Measurements from ENCODE around the gene ATG10. TPM values are rescaled to one million over a fixed set of nuclear protein-coding genes. Genes with fewer than 3 reads are reported as not detected.

The ATG10 gene
- polyA plus RNA-seq, 1 donor from 2014 or later: 12.1 TPM

GRCh38 chr5:81925981-81926380, 45.8 kb upstream of the ATG10 start:
- Histone ChIP-seq H3K9ac (ENCODE audit: low read length) (no peak overlapping the region), H3K27me3 (ENCODE audit: insufficient read depth, low read depth, low read length) (peaks cover 30% of the 10 kb centered on the region), H3F3A (ENCODE audit: insufficient read depth, low read length, poor library complexity, severe bottlenecking) (no peaks in the 10 kb centered on the region), H3K79me2 (replicated peaks; ENCODE audit: insufficient read depth, low read length) (no peaks in the 10 kb centered on the region), H3K27ac (ENCODE audit: low read length) (no peak overlapping the region), H3K4me2 (ENCODE audit: low read length) (no peak overlapping the region), H2AFZ (ENCODE audit: low read depth, low read length) (no peak overlapping the region), H3K36me3 (ENCODE audit: insufficient read depth, low read length) (no peaks in the 10 kb centered on the region), H3K9me2 (ENCODE audit: insufficient read depth, low read length) (no peaks in the 10 kb centered on the region), H3K9me3 (ENCODE audit: low read length) (no peaks in the 10 kb centered on the region), H4K20me1 (ENCODE audit: insufficient read depth) (no peaks in the 10 kb centered on the region), H3K4me3 (ENCODE audit: low read length) (no peak overlapping the region)
- no peak for TF ChIP-seq MXI1 (conservative IDR thresholded peaks at IDR 0.05; ENCODE audit: poor library complexity, severe bottlenecking)
- TF ChIP-seq, protein P1, sequence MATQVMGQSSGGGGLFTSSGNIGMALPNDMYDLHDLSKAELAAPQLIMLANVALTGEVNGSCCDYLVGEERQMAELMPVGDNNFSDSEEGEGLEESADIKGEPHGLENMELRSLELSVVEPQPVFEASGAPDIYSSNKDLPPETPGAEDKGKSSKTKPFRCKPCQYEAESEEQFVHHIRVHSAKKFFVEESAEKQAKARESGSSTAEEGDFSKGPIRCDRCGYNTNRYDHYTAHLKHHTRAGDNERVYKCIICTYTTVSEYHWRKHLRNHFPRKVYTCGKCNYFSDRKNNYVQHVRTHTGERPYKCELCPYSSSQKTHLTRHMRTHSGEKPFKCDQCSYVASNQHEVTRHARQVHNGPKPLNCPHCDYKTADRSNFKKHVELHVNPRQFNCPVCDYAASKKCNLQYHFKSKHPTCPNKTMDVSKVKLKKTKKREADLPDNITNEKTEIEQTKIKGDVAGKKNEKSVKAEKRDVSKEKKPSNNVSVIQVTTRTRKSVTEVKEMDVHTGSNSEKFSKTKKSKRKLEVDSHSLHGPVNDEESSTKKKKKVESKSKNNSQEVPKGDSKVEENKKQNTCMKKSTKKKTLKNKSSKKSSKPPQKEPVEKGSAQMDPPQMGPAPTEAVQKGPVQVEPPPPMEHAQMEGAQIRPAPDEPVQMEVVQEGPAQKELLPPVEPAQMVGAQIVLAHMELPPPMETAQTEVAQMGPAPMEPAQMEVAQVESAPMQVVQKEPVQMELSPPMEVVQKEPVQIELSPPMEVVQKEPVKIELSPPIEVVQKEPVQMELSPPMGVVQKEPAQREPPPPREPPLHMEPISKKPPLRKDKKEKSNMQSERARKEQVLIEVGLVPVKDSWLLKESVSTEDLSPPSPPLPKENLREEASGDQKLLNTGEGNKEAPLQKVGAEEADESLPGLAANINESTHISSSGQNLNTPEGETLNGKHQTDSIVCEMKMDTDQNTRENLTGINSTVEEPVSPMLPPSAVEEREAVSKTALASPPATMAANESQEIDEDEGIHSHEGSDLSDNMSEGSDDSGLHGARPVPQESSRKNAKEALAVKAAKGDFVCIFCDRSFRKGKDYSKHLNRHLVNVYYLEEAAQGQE (IDR thresholded peaks at IDR 0.05; ENCODE audit: borderline replicate concordance): no peak
- no peak for TF ChIP-seq EZH2 (IDR thresholded peaks at IDR 0.05; ENCODE audit: borderline replicate concordance, insufficient read depth, low read length, poor library complexity, severe bottlenecking)
- TF ChIP-seq POLR2AphosphoS5 (IDR thresholded peaks at IDR 0.05): no peak
- no peak for TF ChIP-seq TAF1 (IDR thresholded peaks at IDR 0.05; ENCODE audit: low read depth)

- no peaks in the 10 kb centered on the region for H3K27me3 ChIP-seq (ENCODE audit: insufficient read depth, low read depth, low read length)
- TF ChIP-seq, protein P1 (IDR thresholded peaks at IDR 0.05; ENCODE audit: borderline replicate concordance): no peak
- TF ChIP-seq SMC3 (conservative IDR thresholded peaks at IDR 0.05; ENCODE audit: poor library complexity) (no peak), POLR2AphosphoS5 (IDR thresholded peaks at IDR 0.05) (no peak), EZH2 (IDR thresholded peaks at IDR 0.05; ENCODE audit: borderline replicate concordance, insufficient read depth, low read length, poor library complexity, severe bottlenecking) (no peak), RAD21 (conservative IDR thresholded peaks at IDR 0.05) (no peak), EP300 (conservative IDR thresholded peaks at IDR 0.05; ENCODE audit: poor library complexity, severe bottlenecking) (no peak), MXI1 (conservative IDR thresholded peaks at IDR 0.05; ENCODE audit: poor library complexity, severe bottlenecking) (no peak), TAF1 (IDR thresholded peaks at IDR 0.05; ENCODE audit: low read depth) (no peak)
- TF ChIP-seq, protein P2, sequence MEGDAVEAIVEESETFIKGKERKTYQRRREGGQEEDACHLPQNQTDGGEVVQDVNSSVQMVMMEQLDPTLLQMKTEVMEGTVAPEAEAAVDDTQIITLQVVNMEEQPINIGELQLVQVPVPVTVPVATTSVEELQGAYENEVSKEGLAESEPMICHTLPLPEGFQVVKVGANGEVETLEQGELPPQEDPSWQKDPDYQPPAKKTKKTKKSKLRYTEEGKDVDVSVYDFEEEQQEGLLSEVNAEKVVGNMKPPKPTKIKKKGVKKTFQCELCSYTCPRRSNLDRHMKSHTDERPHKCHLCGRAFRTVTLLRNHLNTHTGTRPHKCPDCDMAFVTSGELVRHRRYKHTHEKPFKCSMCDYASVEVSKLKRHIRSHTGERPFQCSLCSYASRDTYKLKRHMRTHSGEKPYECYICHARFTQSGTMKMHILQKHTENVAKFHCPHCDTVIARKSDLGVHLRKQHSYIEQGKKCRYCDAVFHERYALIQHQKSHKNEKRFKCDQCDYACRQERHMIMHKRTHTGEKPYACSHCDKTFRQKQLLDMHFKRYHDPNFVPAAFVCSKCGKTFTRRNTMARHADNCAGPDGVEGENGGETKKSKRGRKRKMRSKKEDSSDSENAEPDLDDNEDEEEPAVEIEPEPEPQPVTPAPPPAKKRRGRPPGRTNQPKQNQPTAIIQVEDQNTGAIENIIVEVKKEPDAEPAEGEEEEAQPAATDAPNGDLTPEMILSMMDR (IDR thresholded peaks at IDR 0.05; ENCODE audit: poor library complexity, severe bottlenecking): no peak
- H3K27ac ChIP-seq (ENCODE audit: low read length): no peak overlapping the region
- H3F3A ChIP-seq (ENCODE audit: insufficient read depth, low read length, poor library complexity, severe bottlenecking): no peaks in the 10 kb centered on the region
- H3K79me2 ChIP-seq (replicated peaks; ENCODE audit: insufficient read depth, low read length): no peaks in the 10 kb centered on the region
- no peaks in the 10 kb centered on the region for H4K20me1 ChIP-seq (ENCODE audit: insufficient read depth)
- no peak overlapping the region for H3K4me2 ChIP-seq (ENCODE audit: low read length)
- no peaks in the 10 kb centered on the region for H3K9me2 ChIP-seq (ENCODE audit: insufficient read depth, low read length)
- H3K9ac ChIP-seq (ENCODE audit: low read length): no peak overlapping the region
- H2AFZ ChIP-seq (ENCODE audit: low read depth, low read length): no peak overlapping the region
- H3K4me3 ChIP-seq (ENCODE audit: low read length): no peak overlapping the region
- no peaks in the 10 kb centered on the region for H3K36me3 ChIP-seq (ENCODE audit: insufficient read depth, low read length)
- peaks cover 3% of the 10 kb centered on the region for H3K9me3 ChIP-seq (ENCODE audit: low read length)
Observed at GRCh38 chr5:81936066-81936465, 35.8 kb upstream of the ATG10 start.

Data from neural cell (in vitro differentiated cells).